ENCODE results near the gene AADAT. TPM values are rescaled to one million over a fixed set of nuclear protein-coding genes. Genes with fewer than 3 reads are reported as not detected.

AADAT gene
- total and polyA plus RNA-seq, 9 donors: 3.1 to 11.3 (median 5.1) TPM

- Histone ChIP-seq H3K27ac (no peak overlapping the region), H3K36me3 (no peaks in the 10 kb centered on the region), H3K4me3 (peak overlapping the region; percentile 86), H3K4me1 (ENCODE audit: insufficient read depth) (peaks cover 6% of the 10 kb centered on the region), H3K27me3 (no peaks in the 10 kb centered on the region), H3K9me3 (no peaks in the 10 kb centered on the region)
- DNase-seq: peak in 2 of 5 donors; percentile 37 to 42
- WGBS, 3 donors: 5 to 8% (median 8%) methylated on average over 45 to 74 of the region's 74 CpGs
- intact Hi-C loops (cut with DNase I): no loop called here
- TF ChIP-seq CTCF (IDR thresholded peaks at IDR 0.05) (no peak), EP300 (IDR thresholded peaks at IDR 0.05) (no peak), POLR2A (IDR thresholded peaks at IDR 0.05) (no peak)
Measured at GRCh38 chr4:170025523-170026252, 64.1 kb downstream of the AADAT start.

GRCh38 chr4:170022211-170022610 is 67.5 kb downstream of the AADAT start:
- Histone ChIP-seq H3K4me3 (no peak overlapping the region), H3K9me3 (no peaks in the 10 kb centered on the region), H3K27ac (no peak overlapping the region), H3K27me3 (no peaks in the 10 kb centered on the region), H3K36me3 (no peaks in the 10 kb centered on the region), H3K4me1 (ENCODE audit: insufficient read depth) (peaks cover 4% of the 10 kb centered on the region)
- TF ChIP-seq POLR2A (IDR thresholded peaks at IDR 0.05) (no peak), EP300 (IDR thresholded peaks at IDR 0.05) (no peak), CTCF (IDR thresholded peaks at IDR 0.05) (no peak)
- WGBS, 3 donors: 89 to 93% (median 93%) methylated on average over 2 of the region's 2 CpGs
- intact Hi-C loops (cut with DNase I): no loop called here
- DNase-seq: no peak

GRCh38 chr4:170017252-170017651 is 72.5 kb downstream of the AADAT start:
- Histone ChIP-seq H3K36me3 (no peaks in the 10 kb centered on the region), H3K27me3 (no peaks in the 10 kb centered on the region), H3K9me3 (no peaks in the 10 kb centered on the region), H3K27ac (no peak overlapping the region), H3K4me1 (ENCODE audit: insufficient read depth) (peaks cover 4% of the 10 kb centered on the region), H3K4me3 (no peak overlapping the region)
- 70 to 73% (median 71%) methylated on average over 3 of the region's 3 CpGs for WGBS, 3 donors
- intact Hi-C loops (cut with DNase I): no loop called here
- no peak for DNase-seq
- TF ChIP-seq POLR2A (IDR thresholded peaks at IDR 0.05): no peak
- no peak for TF ChIP-seq CTCF (IDR thresholded peaks at IDR 0.05)
- no peak for TF ChIP-seq EP300 (IDR thresholded peaks at IDR 0.05)

GRCh38 chr4:170015285-170015684 is 74.5 kb downstream of the AADAT start:
- no peaks in the 10 kb centered on the region for H3K27me3 ChIP-seq
- H3K36me3 ChIP-seq: no peaks in the 10 kb centered on the region
- intact Hi-C loops (cut with DNase I): no loop called here
- DNase-seq: no peak
- H3K4me1 ChIP-seq (ENCODE audit: insufficient read depth): peaks cover 4% of the 10 kb centered on the region
- no peak overlapping the region for H3K4me3 ChIP-seq
- 72 to 83% (median 80%) methylated on average over 4 of the region's 4 CpGs for WGBS, 3 donors
- H3K27ac ChIP-seq: no peak overlapping the region
- H3K9me3 ChIP-seq: no peaks in the 10 kb centered on the region
- TF ChIP-seq POLR2A (IDR thresholded peaks at IDR 0.05) (no peak), EP300 (IDR thresholded peaks at IDR 0.05) (no peak), CTCF (IDR thresholded peaks at IDR 0.05) (no peak)

Data from ovary (tissue), 9 donors.